A549 (cell line): Measurements from ENCODE around the gene PDSS2. TPM values are rescaled to one million over a fixed set of nuclear protein-coding genes. Genes with fewer than 3 reads are reported as not detected.

Experiments used
- ATAC-seq, 2 experiments: fragments of 200-7000 bp in 1 of 2; fragments of >200 bp in 1 of 2; cut with Nextera tagmentation in 1 of 2; cut with Tn5 transposase in 1 of 2; 3 replicates each; pipeline versions ENCODE4 v1.8.0 to v1.9.1; 2018 to 2020; ENCODE audit warnings: mild to moderate bottlenecking in 1 of 2, moderate library complexity in 1 of 2
- CTCF ChIA-PET: fragments of 300-600 bp; sonication (Branson Sonifier 250); formaldehyde crosslinking; extraction: SDS; loops from one replicate; lab custom pipeline; 2021; ENCODE audit warnings: antibody characterized with exemption, inconsistent platforms; lab: Yijun Ruan, JAX
- POLR2A ChIA-PET: fragments of 350-600 bp; formaldehyde crosslinking; extraction: SDS; loops from one replicate; lab custom pipeline; 2021; ENCODE audit warnings: antibody characterized with exemption, inconsistent platforms; lab: Yijun Ruan, JAX
- DNase-seq, 2 experiments: peaks; one replicate each; pipeline versions ENCODE4 v3.0.0 to v3.0.0-alpha.2; 2011 to 2016; ENCODE audit warnings: low read depth in 1 of 2, low spot score in 1 of 2
- FAIRE-seq: peaks from 2 replicates; lab custom pipeline; 2011; peaks lifted over from hg19 to GRCh38; lab: Jason Lieb, UNC
- H3K27ac ChIP-seq, 2 experiments: fragments of >200 bp; sonication (Bioruptor Twin); formaldehyde crosslinking; 3 replicates each; pipeline ENCODE4 v1.5.1; 2016 to 2017
- H3K4me1 ChIP-seq: fragments of >200 bp; sonication (Bioruptor Twin); formaldehyde crosslinking; 3 replicates; pipeline ENCODE4 v1.6.1; 2016
- H3K4me2 ChIP-seq: fragments of >200 bp; sonication (Bioruptor Twin); formaldehyde crosslinking; 3 replicates; pipeline ENCODE4 v1.6.1; 2016
- H3K4me3 ChIP-seq: fragments of >200 bp; sonication (Bioruptor Twin); formaldehyde crosslinking; 3 replicates; pipeline ENCODE4 v1.5.1; 2016
- H3K9me3 ChIP-seq: fragments of >200 bp; sonication (Bioruptor Twin); formaldehyde crosslinking; 3 replicates; pipeline ENCODE4 v1.6.1; 2016
- BHLHE40 ChIP-seq: IDR thresholded peaks from 2 replicates; pipeline ENCODE4 v1.6.1; 2012; ENCODE audit warnings: low read depth, low read length, inconsistent platforms
- CBX8 ChIP-seq: fragments of 200-600 bp; sonication (generic); IDR thresholded peaks from 2 replicates; pipeline ENCODE4 v1.6.1; 2016
- CHD4 ChIP-seq: fragments of 200-600 bp; sonication (generic); IDR thresholded peaks from 2 replicates; pipeline ENCODE4 v1.6.1; 2016; ENCODE audit warnings: antibody characterized with exemption, mild to moderate bottlenecking, borderline replicate concordance
- CTCF ChIP-seq: fragments of >200 bp; sonication (Bioruptor Twin); formaldehyde crosslinking; IDR thresholded peaks from 3 replicates; pipeline ENCODE4 v1.5.1; 2016
- EP300 ChIP-seq, 2 experiments: fragments of >200 bp; sonication (Bioruptor Twin); formaldehyde crosslinking; IDR thresholded peaks; 2 replicates in 1 of 2; 3 replicates in 1 of 2; pipeline ENCODE4 v1.6.1; 2016 to 2017
- ESRRA ChIP-seq: fragments of 150-350 bp; IDR thresholded peaks from 2 replicates; pipeline ENCODE4 v1.6.1; 2014; ENCODE audit warnings: mild to moderate bottlenecking, low read length, borderline replicate concordance
- FOSB ChIP-seq: fragments of 250-450 bp; sonication (Bioruptor Pico); IDR thresholded peaks from 2 replicates; pipeline ENCODE4 v1.5.0; 2020; ENCODE audit warnings: mild to moderate bottlenecking, moderate library complexity
- FOXS1 ChIP-seq: fragments of 250-450 bp; sonication (Bioruptor Pico); IDR thresholded peaks from 2 replicates; pipeline ENCODE4 v1.5.0; 2020; ENCODE audit warnings: mild to moderate bottlenecking, moderate library complexity
- HEYL ChIP-seq: fragments of 250-450 bp; sonication (Bioruptor Pico); IDR thresholded peaks from 2 replicates; pipeline ENCODE4 v1.8.0; 2021; ENCODE audit warnings: mild to moderate bottlenecking, moderate library complexity
- HOXB5 ChIP-seq: fragments of 250-450 bp; sonication (Bioruptor Pico); IDR thresholded peaks from 2 replicates; pipeline ENCODE4 v1.5.0; 2020; ENCODE audit warnings: mild to moderate bottlenecking, moderate library complexity
- JUN ChIP-seq, 2 experiments: fragments of >200 bp; sonication (Bioruptor Twin); formaldehyde crosslinking; IDR thresholded peaks; 2 replicates in 1 of 2; 3 replicates in 1 of 2; pipeline ENCODE4 v1.6.1; 2016 to 2017
- JUNB ChIP-seq: fragments of >200 bp; sonication (Bioruptor Twin); formaldehyde crosslinking; IDR thresholded peaks from 2 replicates; pipeline ENCODE4 v1.6.1; 2016
- MAZ ChIP-seq: fragments of 150-350 bp; IDR thresholded peaks from 2 replicates; pipeline ENCODE4 v1.6.1; 2014; ENCODE audit warnings: antibody characterized with exemption, low read depth, low read length, borderline replicate concordance
- RFX5 ChIP-seq: fragments of 450-650 bp; IDR thresholded peaks from 2 replicates; pipeline ENCODE4 v1.7.1; 2014; ENCODE audit warnings: antibody characterized with exemption, mild to moderate bottlenecking, moderate library complexity
- SMC3 ChIP-seq: fragments of >200 bp; sonication (Bioruptor Twin); formaldehyde crosslinking; IDR thresholded peaks from 3 replicates; pipeline ENCODE4 v1.6.1; 2018; ENCODE audit warnings: inconsistent platforms
- TFCP2L1 ChIP-seq: fragments of 250-450 bp; sonication (Bioruptor Pico); IDR thresholded peaks from 2 replicates; pipeline ENCODE4 v1.5.0; 2021; ENCODE audit warnings: mild to moderate bottlenecking
- ZNF302 ChIP-seq: fragments of 250-450 bp; sonication (Bioruptor Pico); IDR thresholded peaks from 2 replicates; pipeline ENCODE4 v1.9.0; 2021; ENCODE audit warnings: inconsistent platforms, mild to moderate bottlenecking, moderate library complexity
- WGBS: methylation state at CpG from one replicate; pipeline ENCODE4 v1.1.6; 2017; ENCODE audit errors: missing lambda C conversion rate; 5-methylcytosine and 5-hydroxymethylcytosine counted together
- polyA plus RNA-seq, 4 experiments: library from polyadenylated mRNA; depleted of rRNA in 3 of 4; stranded (reverse); fragments of >200 nt; fragmentation: RNase III in 1 of 4; extraction: RNeasy Plus Mini Kit Qiagen cat#74134 plus additional on column Dnase treatment in 1 of 4; gene quantifications; 2 replicates in 3 of 4; 3 replicates in 1 of 4; pipeline ENCODE4 v1.2.3, GENCODE V29; 2011 to 2017
- TF ChIP-seq, protein P1 (sequence below): fragments of 250-450 bp; sonication (Bioruptor Pico); IDR thresholded peaks from 2 replicates; pipeline ENCODE4 v1.5.0; 2021; ENCODE audit warnings: mild to moderate bottlenecking, moderate library complexity, borderline replicate concordance
- TF ChIP-seq, protein P2 (sequence below): fragments of >200 bp; sonication (Bioruptor Twin); formaldehyde crosslinking; IDR thresholded peaks from 3 replicates; pipeline ENCODE4 v1.6.1; 2016
- TF ChIP-seq, protein P3 (sequence below): fragments of 150-350 bp; IDR thresholded peaks from 2 replicates; pipeline ENCODE4 v1.6.1; 2014; ENCODE audit warnings: low read depth, mild to moderate bottlenecking, low read length
- TF ChIP-seq, protein P4 (sequence below): fragments of 450-650 bp; IDR thresholded peaks from 2 replicates; pipeline ENCODE4 v1.6.1; 2014; ENCODE audit warnings: antibody characterized with exemption
- TF ChIP-seq, protein P5 (sequence below): IDR thresholded peaks from 2 replicates; pipeline ENCODE4 v1.6.1; 2012; ENCODE audit warnings: low read depth, borderline replicate concordance

Gene PDSS2
- polyA plus RNA-seq, 2 of the 4 experiments (the other 2 are of a cell fraction), result 7.2 to 17.3 TPM

- Histone ChIP-seq H3K4me3 (no peak overlapping the region), H3K27ac (no peak overlapping the region), H3K9me3 (0 out of 3 replicates have a peak, but pooled peaks cover 5% of the 10 kb centered on the region), H3K4me1 (no peaks in the 10 kb centered on the region), H3K4me2 (no peak overlapping the region)
- FAIRE-seq (no peak), DNase-seq (no peak), ATAC-seq (no peak)
- no peak for TF ChIP-seq MAZ
- no peak for TF ChIP-seq HOXB5
- ChIA-PET POLR2A (no interaction called here), CTCF (no interaction called here)
Measured at GRCh38 chr6:107398001-107398400, 61.4 kb downstream of the PDSS2 start.

DNA sequence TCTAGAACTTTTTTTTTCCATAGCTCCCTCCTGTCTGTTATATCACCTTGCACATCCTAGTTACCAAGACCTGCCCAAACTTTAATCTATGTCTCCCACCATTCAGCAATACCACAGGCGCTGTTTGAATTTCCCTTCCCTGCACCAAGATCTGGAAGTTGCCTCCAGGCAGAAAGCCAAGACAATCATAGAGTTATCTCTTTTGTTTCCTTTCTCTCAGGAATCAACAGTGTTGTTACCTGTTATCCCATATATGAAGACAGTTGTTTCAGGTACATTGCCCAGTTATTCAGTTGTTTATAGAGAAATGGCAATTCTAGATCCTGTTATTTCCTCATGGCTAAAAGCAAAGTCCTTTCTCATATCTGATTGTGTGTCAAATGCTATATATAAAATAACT, 63.2 kb downstream of the PDSS2 start:
- Histone ChIP-seq H3K4me1 (no peaks in the 10 kb centered on the region), H3K27ac (no peak overlapping the region), H3K4me2 (no peak overlapping the region), H3K9me3 (0 out of 3 replicates have a peak, but pooled peaks cover 3% of the 10 kb centered on the region), H3K4me3 (no peak overlapping the region)
- WGBS, result 100% methylated on average over 1 of the region's 1 CpG
- POLR2A ChIA-PET, result no interaction called here
- FAIRE-seq (no peak), DNase-seq (no peak), ATAC-seq (no peak)
- TF ChIP-seq TFCP2L1 (CRISPR knock-in tag) (no peak), HEYL (CRISPR knock-in tag) (no peak), CHD4 (no peak), SMC3 (no peak), JUNB (no peak), RFX5 (no peak), ESRRA (no peak), FOXS1 (no peak)
- TF ChIP-seq, protein P1, sequence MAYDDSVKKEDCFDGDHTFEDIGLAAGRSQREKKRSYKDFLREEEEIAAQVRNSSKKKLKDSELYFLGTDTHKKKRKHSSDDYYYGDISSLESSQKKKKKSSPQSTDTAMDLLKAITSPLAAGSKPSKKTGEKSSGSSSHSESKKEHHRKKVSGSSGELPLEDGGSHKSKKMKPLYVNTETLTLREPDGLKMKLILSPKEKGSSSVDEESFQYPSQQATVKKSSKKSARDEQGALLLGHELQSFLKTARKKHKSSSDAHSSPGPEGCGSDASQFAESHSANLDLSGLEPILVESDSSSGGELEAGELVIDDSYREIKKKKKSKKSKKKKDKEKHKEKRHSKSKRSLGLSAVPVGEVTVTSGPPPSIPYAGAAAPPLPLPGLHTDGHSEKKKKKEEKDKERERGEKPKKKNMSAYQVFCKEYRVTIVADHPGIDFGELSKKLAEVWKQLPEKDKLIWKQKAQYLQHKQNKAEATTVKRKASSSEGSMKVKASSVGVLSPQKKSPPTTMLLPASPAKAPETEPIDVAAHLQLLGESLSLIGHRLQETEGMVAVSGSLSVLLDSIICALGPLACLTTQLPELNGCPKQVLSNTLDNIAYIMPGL, result no peak
- CTCF ChIA-PET, result no interaction called here

- CTCF ChIA-PET, result no interaction called here
- peak in 1 of 2 experiments; percentile 2 for DNase-seq
- no peak for TF ChIP-seq CTCF
- TF ChIP-seq, protein P2, sequence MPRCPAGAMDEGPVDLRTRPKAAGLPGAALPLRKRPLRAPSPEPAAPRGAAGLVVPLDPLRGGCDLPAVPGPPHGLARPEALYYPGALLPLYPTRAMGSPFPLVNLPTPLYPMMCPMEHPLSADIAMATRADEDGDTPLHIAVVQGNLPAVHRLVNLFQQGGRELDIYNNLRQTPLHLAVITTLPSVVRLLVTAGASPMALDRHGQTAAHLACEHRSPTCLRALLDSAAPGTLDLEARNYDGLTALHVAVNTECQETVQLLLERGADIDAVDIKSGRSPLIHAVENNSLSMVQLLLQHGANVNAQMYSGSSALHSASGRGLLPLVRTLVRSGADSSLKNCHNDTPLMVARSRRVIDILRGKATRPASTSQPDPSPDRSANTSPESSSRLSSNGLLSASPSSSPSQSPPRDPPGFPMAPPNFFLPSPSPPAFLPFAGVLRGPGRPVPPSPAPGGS, result no peak
- TF ChIP-seq CBX8, result no peak
- TF ChIP-seq JUN (IDR thresholded peaks at IDR 0.05), result no peak
- TF ChIP-seq, protein P3, sequence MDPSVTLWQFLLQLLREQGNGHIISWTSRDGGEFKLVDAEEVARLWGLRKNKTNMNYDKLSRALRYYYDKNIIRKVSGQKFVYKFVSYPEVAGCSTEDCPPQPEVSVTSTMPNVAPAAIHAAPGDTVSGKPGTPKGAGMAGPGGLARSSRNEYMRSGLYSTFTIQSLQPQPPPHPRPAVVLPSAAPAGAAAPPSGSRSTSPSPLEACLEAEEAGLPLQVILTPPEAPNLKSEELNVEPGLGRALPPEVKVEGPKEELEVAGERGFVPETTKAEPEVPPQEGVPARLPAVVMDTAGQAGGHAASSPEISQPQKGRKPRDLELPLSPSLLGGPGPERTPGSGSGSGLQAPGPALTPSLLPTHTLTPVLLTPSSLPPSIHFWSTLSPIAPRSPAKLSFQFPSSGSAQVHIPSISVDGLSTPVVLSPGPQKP, result no peak
- TF ChIP-seq MAZ, result no peak
- TF ChIP-seq, protein P4, sequence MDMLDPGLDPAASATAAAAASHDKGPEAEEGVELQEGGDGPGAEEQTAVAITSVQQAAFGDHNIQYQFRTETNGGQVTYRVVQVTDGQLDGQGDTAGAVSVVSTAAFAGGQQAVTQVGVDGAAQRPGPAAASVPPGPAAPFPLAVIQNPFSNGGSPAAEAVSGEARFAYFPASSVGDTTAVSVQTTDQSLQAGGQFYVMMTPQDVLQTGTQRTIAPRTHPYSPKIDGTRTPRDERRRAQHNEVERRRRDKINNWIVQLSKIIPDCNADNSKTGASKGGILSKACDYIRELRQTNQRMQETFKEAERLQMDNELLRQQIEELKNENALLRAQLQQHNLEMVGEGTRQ, result no peak
- TF ChIP-seq TFCP2L1 (CRISPR knock-in tag), result no peak
- no peak for TF ChIP-seq EP300 (IDR thresholded peaks at IDR 0.05)
- TF ChIP-seq BHLHE40, result no peak
- TF ChIP-seq FOSB (CRISPR knock-in tag), result no peak
- TF ChIP-seq, protein P5, sequence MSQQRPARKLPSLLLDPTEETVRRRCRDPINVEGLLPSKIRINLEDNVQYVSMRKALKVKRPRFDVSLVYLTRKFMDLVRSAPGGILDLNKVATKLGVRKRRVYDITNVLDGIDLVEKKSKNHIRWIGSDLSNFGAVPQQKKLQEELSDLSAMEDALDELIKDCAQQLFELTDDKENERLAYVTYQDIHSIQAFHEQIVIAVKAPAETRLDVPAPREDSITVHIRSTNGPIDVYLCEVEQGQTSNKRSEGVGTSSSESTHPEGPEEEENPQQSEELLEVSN, result no peak
- TF ChIP-seq ZNF302 (CRISPR knock-in tag), result no peak
- POLR2A ChIA-PET, result no interaction called here
- WGBS, result 94% methylated on average over 2 of the region's 2 CpGs
- Histone ChIP-seq H3K4me2 (no peak overlapping the region), H3K4me1 (no peaks in the 10 kb centered on the region), H3K9me3 (0 out of 3 replicates have a peak, but pooled peaks cover 3% of the 10 kb centered on the region), H3K4me3 (no peak overlapping the region), H3K27ac (no peak overlapping the region)
- FAIRE-seq, result no peak
- ATAC-seq, result no peak
Measured at GRCh38 chr6:107392069-107392468, 67.3 kb downstream of the PDSS2 start.
